Central memory CD8-positive, alpha-beta T cell (primary cell): ENCODE data around the gene DCAF4.

Experiments
- ATAC-seq: fragments of 150-1000 bp; cut with Tn5 transposase; replicated peaks from 2 replicates; pipeline ENCODE4 v1.10.0; 2022; ENCODE audit warnings: mild to moderate bottlenecking, moderate FRiP score, moderate number of reproducible peaks; ENCODE audit not compliant: poor library complexity, severe bottlenecking; ENCODE audit errors: extremely low read depth
- DNase-seq, 2 donors: peaks; one replicate each; pipeline ENCODE4 v3.0.0; 2021; ENCODE audit warnings: low spot score in 2 of 2
- H3K27ac Mint-ChIP-seq: one replicate; pipeline ENCODE4 v1.8.0; 2022; ENCODE audit warnings: low read depth, mild to moderate bottlenecking, moderate library complexity, mixed read lengths
- H3K27me3 Mint-ChIP-seq: one replicate; pipeline ENCODE4 v1.8.0; 2022; ENCODE audit warnings: mixed read lengths
- H3K36me3 Mint-ChIP-seq: one replicate; pipeline ENCODE4 v1.8.0; 2022; ENCODE audit warnings: mild to moderate bottlenecking, moderate library complexity, mixed read lengths; ENCODE audit not compliant: insufficient read depth
- H3K4me1 Mint-ChIP-seq: one replicate; pipeline ENCODE4 v1.8.0; 2022; ENCODE audit warnings: mixed read lengths
- H3K4me3 Mint-ChIP-seq: one replicate; pipeline ENCODE4 v1.8.0; 2022; ENCODE audit warnings: mild to moderate bottlenecking, moderate library complexity, mixed read lengths
- H3K9me3 Mint-ChIP-seq: one replicate; pipeline ENCODE4 v1.8.0; 2022; ENCODE audit warnings: mixed read lengths

DCAF4 gene

DNA sequence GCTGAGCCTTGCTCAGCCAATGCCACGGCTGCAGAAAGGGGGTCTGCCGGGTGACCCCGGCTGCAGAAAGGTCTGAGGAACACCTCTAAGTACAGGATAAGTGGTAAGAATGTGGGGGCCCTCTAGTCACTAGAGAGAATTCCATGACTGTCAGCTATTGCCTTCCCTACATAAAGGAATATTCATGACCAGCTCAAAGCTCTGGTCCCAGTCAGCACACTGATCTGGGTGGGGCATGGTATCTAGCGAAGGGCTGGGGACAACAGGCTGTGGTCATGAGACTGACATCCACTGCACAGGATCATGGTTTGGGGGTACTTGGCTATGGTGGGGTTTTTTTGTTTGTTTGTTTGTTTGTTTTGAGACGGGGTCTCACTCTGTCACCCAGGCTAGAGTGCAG lies 42.1 kb downstream of the DCAF4 start:
- no peaks in the 10 kb centered on the region for H3K4me1 Mint-ChIP-seq
- ATAC-seq (no peak), DNase-seq (no peak)
- no peak overlapping the region for H3K4me3 Mint-ChIP-seq
- H3K27me3 Mint-ChIP-seq, result no peaks in the 10 kb centered on the region
- H3K9me3 Mint-ChIP-seq, result no peaks in the 10 kb centered on the region
- H3K27ac Mint-ChIP-seq, result no peak overlapping the region
- H3K36me3 Mint-ChIP-seq, result peaks cover 24% of the 10 kb centered on the region

DNA sequence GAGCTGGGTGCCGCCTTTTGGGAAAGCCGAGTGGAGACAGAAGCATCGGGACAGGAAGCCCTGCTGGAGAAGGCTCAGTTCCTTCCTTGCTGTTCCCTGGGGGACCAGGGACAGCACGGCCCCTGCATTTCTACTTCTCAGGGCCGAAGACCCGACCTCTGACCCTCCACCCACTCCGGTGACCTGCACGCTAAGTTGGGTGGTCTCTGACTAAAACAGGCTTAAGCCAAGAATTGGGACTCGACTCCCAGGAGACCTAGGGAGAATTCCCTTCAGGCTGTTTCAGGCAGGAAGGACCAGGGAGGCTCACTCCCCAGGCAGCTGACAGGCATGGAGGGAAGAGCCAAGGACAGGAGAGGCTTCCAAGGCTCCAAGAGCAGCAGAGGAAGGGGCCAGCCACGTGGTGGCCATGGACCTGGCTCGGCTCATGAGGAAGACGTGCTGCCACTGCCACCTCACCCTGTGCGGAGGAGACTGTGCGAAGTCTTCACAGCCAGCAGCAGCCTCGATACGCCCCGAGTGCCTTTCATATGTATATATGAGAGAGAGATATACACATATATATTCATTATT lies 43.9 kb downstream of the DCAF4 start:
- H3K9me3 Mint-ChIP-seq, result no peaks in the 10 kb centered on the region
- no peak for ATAC-seq
- peaks cover 28% of the 10 kb centered on the region for H3K36me3 Mint-ChIP-seq

DNA sequence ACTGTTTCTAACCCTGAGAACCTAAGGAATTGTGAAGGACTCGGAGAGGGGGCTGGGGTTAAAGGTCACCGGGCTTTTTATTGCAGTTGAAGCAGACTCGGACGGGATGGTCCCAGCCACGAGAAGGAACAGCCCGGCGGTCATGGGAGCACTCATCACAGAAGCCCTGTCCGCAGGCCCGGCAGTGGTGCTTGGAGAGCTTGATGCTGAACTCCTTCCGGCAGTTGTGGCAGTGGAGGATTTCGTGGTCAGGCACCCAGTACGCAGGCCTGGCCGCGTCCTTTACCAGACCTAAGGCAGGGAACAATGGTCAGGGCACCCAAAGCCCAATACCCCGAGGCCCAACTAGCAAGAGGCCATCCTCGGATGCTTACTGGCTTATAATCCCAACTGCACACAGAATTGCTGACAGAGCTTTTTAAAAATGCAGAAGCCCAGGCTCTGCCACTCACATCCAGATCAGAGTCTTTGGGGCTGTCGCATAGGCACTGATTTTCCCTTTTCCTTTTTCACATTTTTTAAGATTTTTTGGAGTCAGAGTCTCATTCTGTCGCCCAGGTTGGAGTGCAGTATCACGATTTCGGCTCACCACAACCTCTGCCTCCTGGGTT lies 44.7 kb downstream of the DCAF4 start:
- H3K27ac Mint-ChIP-seq, result no peak overlapping the region
- DNase-seq, result no peak
- no peaks in the 10 kb centered on the region for H3K4me1 Mint-ChIP-seq
- no peak for ATAC-seq
- H3K36me3 Mint-ChIP-seq, result peaks cover 32% of the 10 kb centered on the region
- no peaks in the 10 kb centered on the region for H3K9me3 Mint-ChIP-seq
- H3K4me3 Mint-ChIP-seq, result no peak overlapping the region
- no peaks in the 10 kb centered on the region for H3K27me3 Mint-ChIP-seq

More for the DNA sequence above, 43.9 kb downstream of the DCAF4 start:
- Mint-ChIP-seq H3K27ac (no peak overlapping the region), H3K27me3 (no peaks in the 10 kb centered on the region), H3K4me3 (no peak overlapping the region), H3K4me1 (no peaks in the 10 kb centered on the region)
- no peak for DNase-seq

DNA sequence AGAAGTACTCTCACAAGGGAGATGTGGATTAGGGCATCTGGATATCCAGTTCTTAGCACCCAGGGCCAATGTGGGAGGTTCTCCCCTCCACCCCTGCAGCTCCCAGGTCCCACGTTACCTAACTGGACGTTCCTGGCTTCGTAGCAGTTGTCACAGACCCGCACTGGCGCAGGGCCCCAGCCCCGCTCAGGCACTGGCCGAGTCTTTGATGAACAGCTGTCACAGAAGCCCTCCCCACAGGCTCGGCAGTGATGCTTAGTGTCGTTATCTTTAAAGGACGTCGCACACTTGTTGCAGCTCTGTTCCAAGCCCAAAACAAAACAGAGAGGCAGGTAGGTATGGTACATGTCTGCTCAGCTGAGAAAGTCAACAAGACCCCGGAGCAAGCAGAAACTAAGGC lies 48.4 kb downstream of the DCAF4 start:
- H3K27me3 Mint-ChIP-seq, result no peaks in the 10 kb centered on the region
- no peaks in the 10 kb centered on the region for H3K4me1 Mint-ChIP-seq
- H3K36me3 Mint-ChIP-seq, result peaks cover 49% of the 10 kb centered on the region
- H3K9me3 Mint-ChIP-seq, result no peaks in the 10 kb centered on the region
- no peak for ATAC-seq
- H3K27ac Mint-ChIP-seq, result no peak overlapping the region
- H3K4me3 Mint-ChIP-seq, result no peak overlapping the region
- DNase-seq, result no peak

DNA sequence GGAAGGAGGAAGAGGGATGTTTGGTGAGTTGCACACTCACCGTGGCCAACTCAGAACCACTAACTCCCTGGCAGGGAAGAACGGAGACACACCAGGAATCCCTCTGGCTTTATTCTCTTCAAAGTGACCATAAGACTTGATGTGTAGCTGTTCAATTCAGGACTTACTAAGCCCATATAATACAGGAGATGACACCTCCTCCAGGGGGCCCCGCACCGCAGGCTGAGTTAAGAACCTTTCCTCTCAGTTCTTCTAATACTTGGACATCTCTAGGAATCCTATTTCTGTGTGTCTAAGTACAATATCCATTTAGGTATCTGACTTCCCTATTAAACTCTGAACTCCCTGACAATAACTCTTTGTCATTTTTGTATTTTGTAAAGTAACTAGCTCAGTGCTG lies 49.5 kb downstream of the DCAF4 start:
- H3K9me3 Mint-ChIP-seq, result no peaks in the 10 kb centered on the region
- no peaks in the 10 kb centered on the region for H3K4me1 Mint-ChIP-seq
- H3K36me3 Mint-ChIP-seq, result peaks cover 48% of the 10 kb centered on the region
- ATAC-seq, result no peak
- H3K27ac Mint-ChIP-seq, result no peak overlapping the region
- no peaks in the 10 kb centered on the region for H3K27me3 Mint-ChIP-seq
- no peak for DNase-seq
- H3K4me3 Mint-ChIP-seq, result no peak overlapping the region

DNA sequence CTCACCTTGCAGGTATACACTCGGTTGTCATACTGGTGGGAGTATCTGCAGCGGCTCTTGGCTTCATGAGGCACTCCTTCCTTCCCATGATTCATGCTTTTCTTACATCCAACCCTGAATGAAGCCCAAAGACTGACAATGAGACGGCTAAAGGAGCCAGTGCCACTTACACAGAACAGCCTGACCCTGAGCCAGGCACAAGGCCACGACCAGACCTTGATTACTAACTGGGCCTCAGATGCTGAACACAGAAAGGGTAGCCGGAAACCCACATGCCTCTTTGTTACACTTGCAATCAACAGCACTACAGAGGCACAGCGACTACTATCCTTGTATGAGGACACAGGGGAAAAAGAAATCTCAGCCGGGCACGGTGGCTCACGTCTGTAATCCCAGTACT lies 52.6 kb downstream of the DCAF4 start:
- DNase-seq, result no peak
- peaks cover 45% of the 10 kb centered on the region for H3K36me3 Mint-ChIP-seq
- H3K4me1 Mint-ChIP-seq, result no peaks in the 10 kb centered on the region
- no peaks in the 10 kb centered on the region for H3K9me3 Mint-ChIP-seq
- no peak for ATAC-seq
- no peaks in the 10 kb centered on the region for H3K27me3 Mint-ChIP-seq
- H3K4me3 Mint-ChIP-seq, result no peak overlapping the region
- H3K27ac Mint-ChIP-seq, result no peak overlapping the region

DNA sequence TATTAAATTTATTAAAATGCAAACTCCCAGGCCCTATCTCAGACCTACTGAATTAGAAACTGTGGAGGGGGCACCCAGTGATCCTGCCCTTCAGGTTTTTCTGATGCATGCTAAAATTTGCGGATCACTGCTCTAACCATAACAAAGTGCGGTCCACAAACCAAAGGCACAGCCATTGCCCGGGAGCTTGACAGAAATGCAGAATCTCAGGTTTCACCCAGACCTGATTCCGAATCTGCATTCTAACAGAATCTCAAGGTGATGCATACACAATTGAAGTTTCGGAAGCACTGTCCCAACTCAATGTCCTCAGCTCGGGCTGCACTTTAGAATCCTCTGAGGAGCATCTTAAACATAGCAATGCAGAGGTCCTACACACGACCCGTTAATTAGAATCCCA lies 54.6 kb downstream of the DCAF4 start:
- Mint-ChIP-seq H3K27ac (no peak overlapping the region), H3K27me3 (no peaks in the 10 kb centered on the region), H3K36me3 (peaks cover 45% of the 10 kb centered on the region), H3K4me3 (no peak overlapping the region), H3K9me3 (no peaks in the 10 kb centered on the region), H3K4me1 (no peaks in the 10 kb centered on the region)
- DNase-seq (no peak), ATAC-seq (no peak)

DNA sequence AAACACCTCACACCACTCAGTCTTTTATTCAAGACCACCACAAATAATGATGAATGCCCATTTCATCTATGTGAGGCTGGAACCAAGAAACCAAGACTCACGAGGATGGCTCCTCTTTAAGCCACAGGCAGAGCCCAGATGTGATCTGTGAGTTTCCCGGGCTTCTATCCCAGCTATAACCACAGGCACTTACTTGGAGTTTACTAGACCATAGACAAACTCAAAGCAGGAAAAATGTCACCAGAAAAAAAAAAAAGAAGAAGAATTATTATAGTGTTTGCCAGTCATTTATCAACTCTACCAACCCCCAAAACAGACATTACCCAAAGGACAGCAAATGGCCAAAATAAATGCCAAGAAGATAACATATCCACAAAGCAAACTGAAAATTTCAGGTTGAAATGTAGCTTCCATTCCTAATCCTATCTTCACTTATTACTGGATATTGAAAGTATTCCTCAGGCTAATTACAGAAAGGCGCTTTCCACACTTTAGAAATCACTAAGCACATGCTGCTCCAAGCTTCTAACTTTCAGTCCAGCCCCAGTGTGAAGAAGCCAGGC lies 56.0 kb downstream of the DCAF4 start:
- no peak for DNase-seq
- no peak for ATAC-seq
- Mint-ChIP-seq H3K4me1 (no peaks in the 10 kb centered on the region), H3K27ac (no peak overlapping the region), H3K4me3 (no peak overlapping the region), H3K9me3 (no peaks in the 10 kb centered on the region), H3K36me3 (peaks cover 44% of the 10 kb centered on the region), H3K27me3 (no peaks in the 10 kb centered on the region)

DNA sequence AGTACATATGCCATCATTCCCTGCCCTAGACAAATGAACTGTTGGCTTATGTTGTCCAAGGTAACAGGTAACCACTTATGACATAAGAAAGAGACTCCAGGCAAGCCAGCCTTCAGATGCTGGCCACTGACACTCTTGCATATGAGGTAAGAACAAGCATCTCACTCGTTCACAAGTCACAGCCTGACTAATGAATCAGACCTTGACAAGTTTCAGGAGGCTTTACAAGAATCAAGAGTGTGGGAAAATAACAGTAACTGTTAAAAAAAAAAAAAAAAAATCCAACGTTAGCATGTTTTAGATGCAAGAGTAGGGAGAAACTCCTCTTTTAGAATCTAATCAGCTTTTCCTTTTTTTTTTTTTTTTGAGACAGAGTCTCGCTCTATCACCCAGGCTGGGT lies 60.0 kb downstream of the DCAF4 start:
- Mint-ChIP-seq H3K4me1 (no peaks in the 10 kb centered on the region), H3K27ac (no peak overlapping the region), H3K4me3 (no peak overlapping the region), H3K36me3 (peaks cover 39% of the 10 kb centered on the region), H3K27me3 (no peaks in the 10 kb centered on the region), H3K9me3 (no peaks in the 10 kb centered on the region)
- ATAC-seq (no peak), DNase-seq (no peak)

DNA sequence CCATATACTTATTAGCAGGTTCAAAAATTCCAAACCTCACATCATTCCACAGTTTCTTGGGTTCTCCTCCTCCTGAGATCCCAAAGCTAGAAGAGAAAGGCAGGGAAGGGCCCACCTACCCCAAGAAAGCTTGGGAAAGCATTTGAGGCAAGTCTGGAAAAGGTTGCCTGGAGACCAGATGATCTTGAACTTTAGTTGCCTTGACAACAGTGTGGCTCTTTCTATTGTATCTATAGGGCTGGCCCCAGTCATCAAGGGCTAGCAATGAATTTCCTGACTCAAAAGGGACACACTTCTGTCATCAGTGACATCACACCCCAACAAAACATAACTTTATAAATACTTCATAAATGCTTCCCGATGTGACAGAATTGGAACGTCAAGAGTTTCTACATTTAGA lies 60.6 kb downstream of the DCAF4 start:
- no peaks in the 10 kb centered on the region for H3K4me1 Mint-ChIP-seq
- peaks cover 41% of the 10 kb centered on the region for H3K36me3 Mint-ChIP-seq
- DNase-seq, result no peak
- no peak overlapping the region for H3K4me3 Mint-ChIP-seq
- H3K27ac Mint-ChIP-seq, result no peak overlapping the region
- no peaks in the 10 kb centered on the region for H3K9me3 Mint-ChIP-seq
- H3K27me3 Mint-ChIP-seq, result no peaks in the 10 kb centered on the region
- ATAC-seq, result no peak

DNA sequence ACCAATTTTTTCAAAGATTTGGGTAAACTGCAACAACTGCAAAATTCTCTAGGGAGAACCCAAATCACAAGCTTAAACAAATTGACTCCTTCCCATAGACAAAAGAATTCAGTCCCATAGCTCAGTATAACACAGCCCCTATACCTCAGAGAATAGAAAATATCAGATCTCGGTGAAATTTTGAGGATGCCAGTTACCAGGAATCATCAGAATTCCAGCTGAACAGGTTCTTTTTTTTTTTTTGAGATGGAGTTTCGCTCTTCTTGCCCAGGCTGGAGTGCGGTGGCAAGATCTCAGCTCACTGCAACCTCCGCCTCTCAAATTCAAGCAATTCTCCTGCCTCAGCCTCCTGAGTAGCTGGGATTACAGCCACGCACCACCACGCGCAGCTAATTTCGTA lies 63.9 kb downstream of the DCAF4 start:
- Mint-ChIP-seq H3K9me3 (no peaks in the 10 kb centered on the region), H3K27ac (no peak overlapping the region), H3K4me1 (no peaks in the 10 kb centered on the region), H3K4me3 (no peak overlapping the region), H3K27me3 (no peaks in the 10 kb centered on the region), H3K36me3 (peaks cover 34% of the 10 kb centered on the region)
- DNase-seq (no peak), ATAC-seq (no peak)

DNA sequence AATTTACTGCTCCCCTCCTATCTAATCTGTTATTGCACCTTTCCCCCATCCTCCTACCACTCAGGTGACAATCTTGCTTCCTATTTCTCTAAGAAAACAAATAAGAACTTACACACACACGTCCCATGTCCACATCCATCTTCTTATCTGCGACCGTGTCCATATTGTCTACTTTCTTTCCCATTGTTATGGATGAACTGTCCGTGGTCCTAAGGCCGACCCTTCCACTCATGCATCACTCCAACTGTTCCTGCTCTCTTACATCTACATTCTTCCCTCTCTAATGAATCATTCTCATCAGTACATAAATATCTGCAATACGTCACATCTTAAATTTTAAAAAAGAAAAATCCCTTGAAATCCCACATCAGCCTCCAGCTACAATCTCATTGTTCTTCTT lies 70.7 kb downstream of the DCAF4 start:
- Mint-ChIP-seq H3K36me3 (peaks cover 33% of the 10 kb centered on the region), H3K9me3 (no peaks in the 10 kb centered on the region), H3K27me3 (no peaks in the 10 kb centered on the region), H3K4me1 (peaks cover 7% of the 10 kb centered on the region), H3K27ac (no peak overlapping the region), H3K4me3 (no peak overlapping the region)
- DNase-seq, result no peak
- no peak for ATAC-seq

DNA sequence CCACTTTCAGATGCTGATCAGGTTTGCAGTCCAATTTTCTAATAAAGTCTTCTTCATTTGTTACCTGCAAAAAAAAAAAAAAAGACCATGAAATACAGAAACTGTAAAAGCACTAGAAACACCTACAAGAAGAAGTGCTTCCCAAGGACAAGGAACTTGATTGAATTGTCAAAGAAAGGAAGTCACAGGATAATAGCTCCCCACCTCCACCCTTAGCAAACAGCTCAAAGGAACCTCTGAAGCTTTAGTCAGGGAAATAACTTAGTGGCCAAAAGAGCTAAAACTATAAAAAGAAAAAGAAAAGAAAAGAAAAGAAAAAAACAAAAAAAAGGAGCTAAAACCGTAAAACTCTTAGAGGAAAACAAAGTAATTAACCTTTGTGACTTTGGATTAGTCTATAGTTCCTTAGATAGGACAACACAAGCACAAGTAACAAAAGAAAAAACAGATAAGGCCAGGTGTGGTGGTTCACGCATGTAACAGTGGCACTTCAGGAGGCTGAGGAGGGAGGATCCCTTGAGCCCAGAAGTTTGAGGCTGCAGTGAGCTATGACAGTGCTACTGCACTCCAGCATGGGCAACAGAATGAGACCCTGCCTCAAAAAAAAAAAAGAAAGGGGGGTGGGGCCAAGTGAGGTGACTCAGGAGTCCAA lies 72.1 kb downstream of the DCAF4 start:
- DNase-seq, result no peak
- Mint-ChIP-seq H3K9me3 (no peaks in the 10 kb centered on the region), H3K36me3 (peaks cover 28% of the 10 kb centered on the region), H3K27me3 (no peaks in the 10 kb centered on the region), H3K27ac (no peak overlapping the region), H3K4me3 (no peak overlapping the region), H3K4me1 (peaks cover 10% of the 10 kb centered on the region)
- ATAC-seq, result no peak
